Ovary (tissue), 9 donors: Measurements from ENCODE around the gene CREB3L1. TPM values are rescaled to one million over a fixed set of nuclear protein-coding genes. Genes with fewer than 3 reads are reported as not detected.

Experiments used
- DNase-seq, 5 donors: peaks; one replicate each; pipeline ENCODE4 v3.0.0-alpha.2; 2019 to 2020
- H3K27ac ChIP-seq, 2 donors: fragments of 200-600 bp; one replicate each; pipeline versions ENCODE4 v1.5.1 to v1.8.0; 2019 to 2022
- H3K27me3 ChIP-seq: fragments of 200-600 bp; one replicate; pipeline ENCODE4 v1.8.0; 2022
- H3K36me3 ChIP-seq: fragments of 200-600 bp; sonication (generic); one replicate; pipeline ENCODE4 v1.5.1; 2019
- H3K4me1 ChIP-seq: one replicate; pipeline ENCODE4 v1.8.1; 2013; ENCODE audit warnings: mild to moderate bottlenecking, moderate library complexity; ENCODE audit not compliant: insufficient read depth
- H3K4me3 ChIP-seq: fragments of 200-600 bp; sonication (generic); one replicate; pipeline ENCODE4 v1.5.1; 2017
- H3K9me3 ChIP-seq, 2 donors: fragments of 200-600 bp in 1 of 2; sonication (generic) in 1 of 2; one replicate each; pipeline versions ENCODE4 v1.5.1 to v1.8.1; 2013 to 2019; ENCODE audit warnings: mild to moderate bottlenecking in 1 of 2, moderate library complexity in 1 of 2
- CTCF ChIP-seq, 3 donors: fragments of 450-650 bp in 2 of 3; fragments of 200-600 bp in 1 of 3; IDR thresholded peaks; one replicate each; pipeline versions ENCODE4 v1.5.1 to v1.8.0; 2016 to 2022; ENCODE audit warnings: antibody characterized with exemption in 3 of 3, mild to moderate bottlenecking in 1 of 3
- EP300 ChIP-seq: sonication (generic); formaldehyde crosslinking; IDR thresholded peaks from one replicate; pipeline ENCODE4 v1.6.1; 2017; ENCODE audit warnings: antibody characterized with exemption
- POLR2A ChIP-seq: fragments of 450-650 bp; IDR thresholded peaks from one replicate; pipeline ENCODE4 v1.6.1; 2017; ENCODE audit warnings: antibody characterized with exemption, mild to moderate bottlenecking, moderate library complexity
- WGBS, 3 donors: extraction: QIAGEN DNeasy Blood & Tissue Kit in 1 of 3; methylation state at CpG; one replicate each; pipeline versions ENCODE4 v1.1.5 to v1.1.7; 2013 to 2017; 5-methylcytosine and 5-hydroxymethylcytosine counted together
- intact Hi-C, 4 donors: fragments of 100-400 bp; cut with DNase I; formaldehyde crosslinking; loops; one replicate each; pipeline versions ENCODE4 v1.11.0 to v1.15.1; 2022 to 2023
- polyA plus RNA-seq, 2 donors: library from polyadenylated mRNA; stranded (reverse); fragments of 200-250 nt in 1 of 2; fragments of 350-450 nt in 1 of 2; fragmentation: Illumina TruSeq in 1 of 2; extraction: RNeasy Lipid Tissue Mini Kit (QIAGEN cat#74804) in 1 of 2; gene quantifications; one replicate each; pipeline ENCODE4 v1.2.3, GENCODE V29; 2013 to 2014
- total RNA-seq, 7 donors: library from RNA; depleted of rRNA in 2 of 7; stranded (reverse); fragments of >200 nt in 2 of 7; fragmentation: NEBNext Ultra II Directional in 3 of 7; extraction: Animal tissue kit (Norgen Biotek cat#: 25700) in 3 of 7; gene quantifications; one replicate each; pipeline versions ENCODE4 v1.1.0 to v1.2.4, GENCODE V29; 2016 to 2023
- donor health status: DM: no; HTN: no; CAD: no; lungs with moderate emphysema.
- donor health status: DM: no; HTN: no; CAD: no.
- donor health status: Bipolar disorder and iron deficiency.
- donor health status: DM: yes; HTN: yes; CAD: no.
- donor health status: DM: no; HTN: no; CAD: no.
- donor health status: DM: yes; HTN: yes; CAD: no.

The CREB3L1 gene
- total and polyA plus RNA-seq, 9 donors, result 1.7 to 63.0 (median 7.5) TPM

- H3K27me3 ChIP-seq, result no peaks in the 10 kb centered on the region
- no peak for TF ChIP-seq CTCF (IDR thresholded peaks at IDR 0.05)
- no peak for TF ChIP-seq EP300
- TF ChIP-seq POLR2A, result no peak
- no peak overlapping the region for H3K27ac ChIP-seq
- no peak overlapping the region for H3K4me3 ChIP-seq
- no peaks in the 10 kb centered on the region for H3K36me3 ChIP-seq
- WGBS, 3 donors, result 86 to 87% (median 86%) methylated on average over 13 of the region's 13 CpGs
- peaks cover 5% of the 10 kb centered on the region for H3K4me1 ChIP-seq
- intact Hi-C loops, result loop anchor here in 1 of 4 donors (10.0 kb wide), 1 partner anchor 175 kb away; no protein-coding TSS in a partner anchor
- DNase-seq, result no peak
- H3K9me3 ChIP-seq, result no peaks in the 10 kb centered on the region
Observed at GRCh38 chr11:46370253-46370652, 92.8 kb downstream of the CREB3L1 start.

Other genes starting within 250 kb of the CREB3L1 start
- gene PHF21A, start 156.2 kb upstream of the CREB3L1 start, total RNA-seq, result 10 to 100 TPM; 20.6 to 76.0 (median 60.7) TPM
- gene PHF21A, start 156.2 kb upstream of the CREB3L1 start, polyA plus RNA-seq, result 10 to 100 TPM; 29.0 to 42.9 TPM
- 10 to 100 TPM; 18.8 to 46.0 (median 29.4) TPM for gene DGKZ, start 69.8 kb downstream of the CREB3L1 start, total RNA-seq
- gene DGKZ, start 69.8 kb downstream of the CREB3L1 start, polyA plus RNA-seq, result 10 to 100 TPM in 1 of 2 donors, 1 to 10 TPM in 1; 8.9 to 26.1 TPM
- gene MDK, start 104.0 kb downstream of the CREB3L1 start, total RNA-seq, result 100 to 1,000 TPM; 282 to 634 (median 411) TPM
- gene MDK, start 104.0 kb downstream of the CREB3L1 start, polyA plus RNA-seq, result 100 to 1,000 TPM; 211 to 509 TPM
- gene CHRM4, start 114.1 kb downstream of the CREB3L1 start, total RNA-seq, result under 1 TPM in 5 of 7 donors, not detected in 2; 0.18 to 0.42 (median 0.23) TPM
- gene CHRM4, start 114.1 kb downstream of the CREB3L1 start, polyA plus RNA-seq, result under 1 TPM in 1 of 2 donors, not detected in 1; 0.16 TPM